ENCODE results near the gene RLF.
"Not testable (repeated sequence)": the region's sequence is repeated elsewhere in the genome, so short reads cannot be mapped to it uniquely, and the experiment has no call there.

RLF gene

DNA sequence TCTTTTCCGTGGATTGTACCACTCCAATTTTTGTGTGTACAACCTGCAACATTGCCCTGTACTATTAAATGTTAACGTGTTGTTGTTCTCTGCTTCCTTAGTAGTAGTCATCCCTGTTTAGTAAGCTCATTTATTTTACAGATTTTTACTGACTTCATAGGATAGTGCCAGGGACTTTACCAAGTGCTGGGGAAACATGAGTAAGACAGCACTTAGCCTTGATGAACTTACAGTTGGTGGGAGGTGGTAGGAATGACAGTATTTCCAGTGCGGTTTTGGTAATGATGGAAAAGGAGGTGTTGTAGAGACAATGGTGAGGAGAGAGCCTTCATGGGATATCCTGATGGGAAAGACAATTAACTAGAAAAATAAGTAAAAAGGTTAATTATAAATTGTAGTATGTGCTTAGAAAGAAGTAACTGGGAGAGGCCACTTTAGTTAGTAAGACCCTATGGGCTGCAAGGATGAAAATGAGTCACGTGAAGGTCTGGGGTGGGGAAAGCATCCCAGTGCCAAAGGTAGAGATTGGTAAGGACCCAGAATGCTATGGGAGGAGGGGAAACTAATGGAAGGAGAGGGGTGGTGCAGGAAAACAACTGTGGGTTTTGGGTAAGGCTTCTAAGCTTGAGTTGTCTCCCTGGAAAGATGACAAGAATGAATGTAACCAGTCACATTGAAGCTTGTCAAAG is 1.7 kb downstream of the RLF start:
- peak; percentile 42 to 75 for DNase-seq

DNA sequence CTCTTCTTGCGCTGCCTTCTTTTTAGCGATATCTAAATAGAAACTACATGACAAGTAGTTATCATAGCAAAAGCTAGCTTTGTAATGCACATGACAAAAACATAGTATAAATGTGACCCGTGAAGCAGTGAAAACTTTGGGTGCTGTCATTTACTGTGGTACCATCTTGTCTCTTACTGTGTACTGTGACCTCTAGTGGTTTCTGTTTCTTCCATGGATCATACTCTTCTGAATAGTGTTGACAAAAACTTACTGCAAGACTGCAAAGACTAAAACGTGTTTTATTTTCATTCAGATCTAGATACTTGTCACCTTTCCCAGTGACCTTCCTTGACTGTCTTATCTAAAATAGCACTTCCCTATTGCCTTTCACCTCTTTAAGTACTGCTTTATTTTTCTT is 6.1 kb downstream of the RLF start:
- no peak for DNase-seq

DNA sequence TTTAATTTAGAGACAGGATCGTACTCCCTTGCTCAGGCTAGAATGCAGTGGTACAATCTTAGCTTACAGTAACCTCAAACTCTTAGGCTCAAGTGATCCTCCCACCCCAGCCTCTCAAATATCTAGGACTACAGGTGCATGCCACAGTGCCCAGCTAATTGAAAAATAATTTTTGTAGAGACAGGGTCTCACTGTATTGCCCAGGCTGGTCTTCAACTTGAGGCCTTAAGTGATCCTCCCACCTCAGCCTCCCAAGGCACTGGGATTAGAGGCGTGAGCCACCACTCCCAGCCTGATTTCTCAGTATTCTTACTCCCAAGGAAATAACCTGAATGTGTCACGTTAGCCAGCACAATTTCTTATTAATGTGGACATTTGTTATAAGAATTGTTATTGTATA is 9.8 kb downstream of the RLF start:
- DNase-seq: no peak

DNA sequence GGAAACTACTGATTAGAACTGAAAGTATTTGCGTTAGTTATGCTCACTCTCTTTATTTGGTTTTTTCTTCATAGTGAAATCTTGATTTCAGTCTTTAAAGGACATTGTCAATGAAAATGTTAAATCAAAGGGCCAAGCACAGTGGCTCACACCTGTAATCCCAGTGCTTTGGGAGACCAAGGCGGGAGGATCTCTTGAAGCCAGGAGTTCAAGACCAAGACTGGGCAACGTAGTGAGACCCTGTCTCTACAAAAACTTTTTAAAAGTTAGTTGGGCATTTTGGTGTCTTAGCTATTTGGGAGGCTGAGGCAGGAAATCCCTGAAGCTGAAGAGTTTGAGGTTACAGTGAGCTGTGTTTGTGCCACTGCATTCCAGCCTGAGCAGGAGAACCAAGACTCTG is 13.6 kb downstream of the RLF start:
- DNase-seq: no peak

DNA sequence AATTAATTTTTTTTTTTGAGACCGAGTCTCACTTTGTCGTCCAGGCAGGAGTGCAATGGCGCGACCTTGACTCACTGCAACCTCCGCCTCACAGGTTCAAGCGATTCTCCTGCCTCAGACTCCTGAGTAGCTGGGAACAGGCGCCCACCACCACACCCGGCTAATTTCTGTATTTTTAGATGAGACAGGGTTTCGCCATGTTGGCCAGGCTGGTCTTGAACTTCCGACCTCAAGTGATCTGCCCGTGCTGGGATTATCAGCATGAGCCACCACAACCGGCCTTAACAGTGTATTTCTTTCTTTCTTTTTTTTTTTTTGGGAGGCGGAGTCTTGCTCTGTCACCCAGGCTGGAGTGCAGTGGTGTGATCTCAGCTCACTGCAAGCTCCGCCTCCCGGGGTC is 15.8 kb downstream of the RLF start:
- not testable (repeated sequence) for DNase-seq

DNA sequence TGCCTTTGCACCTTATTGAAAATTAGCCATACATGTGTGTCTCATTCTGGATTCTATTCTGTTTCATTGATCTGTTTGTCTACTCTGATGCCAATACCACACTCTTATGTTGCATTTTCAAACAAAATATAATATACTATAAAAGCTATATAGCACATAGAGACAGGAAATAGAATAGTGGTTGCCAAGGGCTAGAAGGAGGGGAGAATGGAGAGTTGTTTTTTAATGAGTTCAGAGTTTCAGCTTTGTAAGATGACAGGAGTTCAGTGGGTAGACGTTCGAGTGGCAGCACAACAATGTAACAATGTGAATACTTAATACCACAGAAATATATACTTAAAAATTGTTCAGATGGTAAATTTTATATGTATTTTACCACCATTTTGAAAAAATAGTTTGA is 17.0 kb downstream of the RLF start:
- no peak for DNase-seq

DNA sequence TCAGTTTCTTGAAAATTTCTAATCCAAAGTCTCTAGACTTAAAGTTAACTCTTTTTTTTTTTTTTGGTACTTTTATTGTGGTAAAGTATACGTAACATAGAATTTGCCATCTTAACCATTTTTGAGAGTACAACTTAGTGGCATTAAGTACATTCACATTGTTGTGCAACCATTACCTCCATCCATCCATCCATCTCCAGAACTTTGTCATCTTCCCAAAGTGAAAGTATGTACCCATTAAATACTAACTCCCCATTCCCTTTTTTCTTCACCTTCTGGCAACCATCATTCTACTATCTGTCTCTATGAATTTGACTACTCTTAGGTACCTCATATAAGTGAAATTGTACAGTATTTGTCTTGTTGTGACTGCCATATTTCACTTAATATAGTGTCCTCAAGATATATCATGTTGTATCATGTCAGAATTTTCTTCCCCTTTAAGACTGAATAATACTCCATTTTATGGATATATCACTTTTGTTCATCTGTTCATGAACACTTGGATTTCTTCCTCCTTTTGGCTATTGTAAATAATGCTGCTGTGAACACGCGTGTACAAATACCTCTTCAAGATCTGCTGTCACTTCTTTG is 18.4 kb downstream of the RLF start:
- DNase-seq: no peak

DNA sequence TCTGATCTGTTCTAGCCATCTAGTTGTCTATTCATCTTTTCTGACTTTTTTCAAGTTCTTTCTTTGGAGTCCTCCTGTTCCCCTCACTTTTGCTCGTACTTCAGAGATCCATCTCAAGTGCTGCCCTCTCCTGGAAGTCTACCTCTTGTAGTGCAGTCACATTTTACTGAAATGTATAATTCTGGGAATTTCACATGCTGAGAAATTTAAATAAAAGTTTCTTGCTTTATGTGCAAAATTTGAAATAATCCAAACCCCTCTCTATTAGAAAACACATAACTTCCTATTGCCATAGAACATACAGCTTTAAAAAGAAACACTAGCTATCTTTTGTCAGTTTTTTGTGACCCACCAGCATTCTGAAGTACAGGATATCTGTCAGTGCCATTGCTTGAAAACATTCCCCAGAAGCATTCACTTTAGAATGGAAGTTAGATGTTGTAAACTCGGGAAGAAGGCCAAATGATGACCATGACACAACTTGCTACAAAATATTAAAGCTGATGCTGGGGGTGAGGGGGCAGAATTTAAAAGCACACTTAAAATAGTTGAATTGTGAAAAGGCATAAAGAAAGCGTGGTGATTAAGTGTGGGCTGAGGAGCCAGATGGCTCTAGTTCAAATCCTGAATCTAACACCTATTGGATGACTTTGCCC is 22.0 kb downstream of the RLF start:
- peak; percentile 20 to 45 for DNase-seq

DNA sequence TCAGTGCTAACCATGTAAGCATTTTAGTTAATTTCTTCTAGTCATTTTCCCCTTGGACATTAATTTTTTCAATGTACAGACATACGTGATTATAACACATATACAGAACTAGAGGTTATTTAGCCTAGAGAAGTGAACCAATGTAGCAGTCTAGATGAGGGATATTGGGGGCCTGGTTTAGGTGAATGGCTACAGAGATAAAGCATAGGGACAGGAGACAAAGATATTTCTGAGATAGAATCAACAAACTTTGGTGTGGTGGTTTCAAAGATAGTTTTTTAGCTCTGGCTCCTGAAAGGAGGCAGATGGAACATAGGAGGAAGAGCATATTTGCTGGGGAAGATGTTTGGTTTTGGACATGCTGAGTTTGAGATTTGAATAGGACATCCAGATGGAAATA is 23.0 kb downstream of the RLF start:
- no peak for DNase-seq

DNA sequence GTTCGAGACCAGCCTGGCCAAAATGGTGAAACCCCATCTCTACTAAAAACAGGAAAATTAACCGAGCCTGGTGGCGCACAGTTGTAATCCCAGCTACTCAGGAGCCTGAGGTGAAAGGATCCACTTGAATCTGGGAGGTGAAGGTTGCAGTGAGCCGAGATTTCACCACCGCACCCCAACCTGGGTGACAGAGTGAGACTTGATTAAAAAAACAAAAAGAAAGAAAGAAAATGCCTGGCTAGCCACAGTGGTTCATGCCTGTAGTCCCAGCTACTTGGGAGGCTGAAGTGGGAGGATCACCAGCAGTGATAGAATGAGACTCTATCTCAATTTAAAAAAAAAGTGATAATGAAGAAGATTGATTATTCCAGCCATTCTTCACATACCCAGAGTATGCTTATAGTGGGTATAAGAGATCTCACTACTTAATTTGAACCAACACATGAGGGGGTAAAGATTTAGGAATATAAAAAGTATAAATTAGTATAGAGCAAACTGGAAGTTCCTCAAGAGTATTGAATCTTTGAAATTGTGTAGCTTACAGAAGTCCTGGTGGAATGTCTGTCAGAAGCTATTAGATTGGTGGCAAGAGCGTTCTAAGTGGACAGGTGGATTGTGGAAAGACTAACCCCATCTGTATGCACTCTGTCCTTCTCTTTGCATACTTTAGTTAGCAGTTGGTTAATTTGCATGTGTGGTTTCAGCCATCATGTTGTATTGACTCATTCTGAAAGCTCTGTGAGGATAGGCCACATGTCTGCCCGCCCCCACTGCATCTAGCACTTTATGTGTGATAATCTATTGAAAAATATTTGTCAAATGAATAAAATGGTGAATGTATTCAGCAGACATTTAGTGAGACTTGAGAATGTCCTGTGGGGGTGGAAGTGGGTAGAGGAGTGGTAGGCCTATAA is 25.0 kb downstream of the RLF start:
- peak; percentile 59 to 73 for DNase-seq

DNA sequence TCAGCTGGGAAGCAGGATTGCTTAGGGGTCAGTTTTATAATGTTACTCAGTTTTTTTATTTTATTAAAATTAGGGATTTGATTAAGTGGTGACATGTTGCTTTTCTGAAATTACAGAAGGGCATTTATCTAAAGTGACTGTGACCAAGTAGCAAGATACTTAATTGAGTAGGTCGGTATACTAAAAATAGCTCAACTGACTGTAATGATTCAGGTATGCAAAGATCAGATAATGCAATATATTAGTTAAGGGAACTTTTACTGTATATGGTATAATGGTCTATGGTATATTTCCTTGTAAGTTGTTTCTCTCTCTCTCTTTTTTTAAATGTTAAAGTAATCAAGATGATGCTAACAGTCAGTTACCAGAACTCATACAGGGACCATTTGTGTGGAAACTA is 26.2 kb downstream of the RLF start:
- DNase-seq: no peak

DNA sequence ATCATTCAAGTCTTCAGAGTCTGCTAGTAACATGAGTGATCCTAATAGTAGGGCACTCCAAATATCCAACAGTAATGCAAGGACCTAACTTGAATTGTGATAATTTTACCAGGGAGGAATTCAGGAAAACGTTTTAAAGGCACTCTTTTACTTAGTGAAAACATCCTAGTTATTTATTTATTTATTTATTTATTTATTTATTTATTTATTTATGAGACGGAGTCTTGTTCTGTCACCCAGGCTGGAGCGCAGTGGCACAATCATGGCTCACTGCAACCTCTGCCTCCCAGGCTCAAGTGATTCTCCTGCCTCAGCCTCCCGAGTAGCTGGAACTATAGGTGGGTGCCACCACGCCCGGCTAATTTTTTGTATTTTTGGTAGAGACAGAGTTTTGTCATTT is 33.5 kb downstream of the RLF start:
- DNase-seq: not testable (repeated sequence)

DNA sequence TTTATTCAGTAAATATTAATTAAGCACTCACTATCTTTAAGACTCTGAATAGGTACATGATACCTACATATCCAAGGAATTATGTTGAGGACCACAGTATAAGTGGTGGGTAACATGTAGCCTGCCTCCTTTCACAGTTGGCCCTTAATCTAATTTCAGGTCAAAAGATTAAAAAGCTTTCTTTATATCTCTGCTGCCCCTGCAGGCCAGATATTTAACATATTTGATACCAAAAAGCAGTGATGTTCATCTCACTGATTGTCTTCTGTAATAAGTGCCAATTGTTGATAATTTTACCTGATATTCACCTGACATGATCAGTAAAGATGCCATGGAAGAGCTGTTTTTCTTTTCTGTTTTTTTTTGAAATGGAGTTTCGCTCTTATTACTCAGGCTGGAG is 36.5 kb downstream of the RLF start:
- peak in 1 of 2 donors; percentile 13 for DNase-seq

DNA sequence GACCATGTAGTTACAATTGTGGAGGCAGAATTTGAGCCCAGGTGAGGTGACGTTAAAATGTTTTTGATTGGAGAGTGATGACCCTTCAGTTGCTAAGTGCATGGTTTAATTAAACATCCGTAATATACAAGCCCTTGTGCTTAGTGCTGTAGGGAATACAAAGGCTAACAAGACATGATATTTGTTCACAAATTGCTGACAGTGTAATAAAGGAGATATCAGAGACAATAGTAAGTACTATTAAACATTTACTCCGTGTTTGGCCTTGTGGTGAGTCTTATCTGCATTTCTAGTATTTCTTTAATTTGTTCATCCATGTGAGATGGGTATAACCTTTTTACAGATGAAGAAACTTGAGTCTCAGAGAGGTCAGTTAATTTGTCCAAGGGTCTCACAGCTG is 37.9 kb downstream of the RLF start:
- DNase-seq: no peak

DNA sequence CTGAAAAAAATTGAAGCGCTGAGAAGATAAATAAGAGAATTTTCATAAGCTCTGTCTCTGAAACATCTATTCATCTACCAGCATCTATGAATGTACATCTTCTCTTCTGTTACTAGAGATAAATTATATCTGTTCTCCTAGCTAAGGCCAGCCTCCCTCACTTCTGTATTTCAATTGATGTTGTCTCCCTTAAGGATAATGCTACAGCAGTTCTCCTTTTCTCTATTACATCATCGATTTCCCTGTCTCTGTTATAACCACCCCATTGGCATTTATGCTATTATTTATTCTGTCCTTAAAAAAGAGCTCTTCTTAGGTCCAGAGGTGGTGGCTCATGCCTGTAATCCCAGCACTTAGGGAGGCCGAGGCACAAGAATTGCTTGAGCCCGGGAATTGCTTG is 43.7 kb downstream of the RLF start:
- DNase-seq: peak; percentile 21 to 45

DNA sequence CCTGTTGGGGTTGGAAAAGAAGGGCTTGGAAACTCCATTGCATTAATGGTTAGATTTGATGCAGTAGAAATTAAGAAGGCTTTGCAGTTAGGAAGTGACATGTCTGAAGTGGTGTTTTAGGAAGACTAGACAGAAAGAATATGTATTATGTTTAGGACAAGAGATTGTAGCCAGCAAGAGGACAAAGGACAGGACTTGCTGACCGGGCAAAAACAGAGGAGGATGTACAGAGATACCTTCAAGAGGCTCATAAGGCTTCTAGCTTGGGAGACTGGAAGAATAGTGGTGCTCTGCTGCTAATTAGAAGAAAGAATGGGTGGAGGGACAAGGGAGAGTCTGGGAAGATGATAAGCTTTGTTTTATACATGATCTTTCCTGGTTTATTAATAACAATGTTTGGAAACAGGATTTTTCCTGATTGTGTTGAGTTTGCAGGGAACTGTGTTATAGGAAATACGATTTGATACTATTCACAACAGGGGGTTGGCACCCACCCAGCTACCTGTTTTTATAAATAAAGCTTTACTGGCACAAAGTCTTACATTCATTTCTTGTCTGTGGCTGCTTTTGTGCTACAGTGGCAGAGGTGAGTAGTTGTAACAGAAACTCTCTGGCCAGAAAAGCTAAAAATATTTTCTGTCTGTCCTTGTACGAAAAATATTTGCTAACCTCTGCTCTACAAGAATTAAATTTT is 49.5 kb downstream of the RLF start:
- no peak for DNase-seq

DNA sequence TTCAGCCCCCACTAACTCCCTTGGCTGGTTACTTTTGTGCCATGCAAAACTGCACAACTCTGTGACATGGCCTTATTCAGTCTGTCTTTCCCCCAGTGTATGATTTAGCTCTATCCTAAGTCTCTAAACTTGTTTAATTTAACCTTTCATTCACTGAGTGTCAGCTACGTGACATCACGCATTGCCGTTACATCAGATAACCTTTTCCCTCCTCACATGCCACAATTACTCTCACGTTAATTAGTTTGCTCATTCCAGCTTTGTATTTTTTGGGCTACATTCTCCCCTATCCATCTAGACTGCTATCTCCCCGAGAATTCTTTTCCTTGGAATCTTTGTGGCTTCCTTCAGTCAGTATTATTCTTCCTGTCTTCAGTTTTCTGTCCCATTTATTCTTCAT is 57.1 kb downstream of the RLF start:
- DNase-seq: no peak

DNA sequence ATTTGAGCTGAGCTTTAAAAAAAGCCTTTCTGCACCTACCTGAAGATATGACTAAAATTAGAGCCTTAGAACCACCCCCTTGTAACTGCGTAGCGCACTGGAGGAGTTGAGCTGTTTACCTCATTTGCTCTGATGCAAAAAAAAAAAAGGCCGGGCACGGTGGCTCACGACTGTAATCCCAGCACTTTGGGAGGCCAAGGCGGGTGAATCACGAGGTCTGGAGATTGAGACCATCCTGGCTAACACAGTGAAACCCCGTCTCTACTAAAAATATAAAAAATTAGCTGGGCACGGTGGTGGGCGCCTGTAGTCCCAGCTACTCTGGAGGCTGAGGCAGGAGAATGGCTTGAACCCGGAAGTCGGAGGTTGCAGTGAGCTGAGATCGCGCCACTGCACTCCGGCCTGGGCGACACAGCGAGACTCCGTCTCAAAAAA is 60.3 kb downstream of the RLF start:
- not testable (repeated sequence) for DNase-seq

DNA sequence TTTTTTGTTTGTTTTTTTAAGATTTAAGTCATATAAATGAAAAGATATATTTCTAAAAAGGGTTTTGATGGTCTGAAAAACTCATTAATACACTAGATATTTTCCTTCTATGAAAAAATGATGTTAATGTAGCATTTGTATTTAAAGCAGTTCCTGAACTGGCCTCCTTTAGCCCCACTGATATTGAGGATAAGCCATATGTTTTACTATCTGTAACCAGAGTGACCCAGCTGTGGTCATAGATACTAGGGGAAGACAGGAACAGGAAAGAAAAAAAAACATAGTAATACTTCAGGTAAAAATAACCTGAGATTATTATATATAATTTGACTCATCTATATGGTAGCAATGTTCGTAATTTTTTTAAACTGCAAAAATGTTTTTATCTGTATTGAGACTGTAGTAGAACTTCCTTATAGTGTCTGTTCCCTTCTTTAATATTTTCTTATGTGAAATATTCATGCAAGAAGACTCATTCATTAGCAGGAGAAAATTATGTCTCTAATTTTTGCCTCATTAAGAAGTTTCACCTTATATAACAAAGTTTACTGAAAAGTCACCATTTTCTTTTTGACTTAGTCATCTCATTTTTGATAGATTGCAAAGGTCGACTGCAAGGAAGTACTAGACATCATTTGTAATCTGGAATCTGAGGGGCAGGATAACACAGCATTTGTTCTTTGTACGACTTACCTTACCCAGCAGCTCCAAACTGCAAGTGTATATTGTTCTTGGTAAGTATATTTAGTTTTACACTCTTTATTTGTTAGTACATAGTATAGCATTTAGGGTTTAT is 61.0 kb downstream of the RLF start:
- DNase-seq: no peak

DNA sequence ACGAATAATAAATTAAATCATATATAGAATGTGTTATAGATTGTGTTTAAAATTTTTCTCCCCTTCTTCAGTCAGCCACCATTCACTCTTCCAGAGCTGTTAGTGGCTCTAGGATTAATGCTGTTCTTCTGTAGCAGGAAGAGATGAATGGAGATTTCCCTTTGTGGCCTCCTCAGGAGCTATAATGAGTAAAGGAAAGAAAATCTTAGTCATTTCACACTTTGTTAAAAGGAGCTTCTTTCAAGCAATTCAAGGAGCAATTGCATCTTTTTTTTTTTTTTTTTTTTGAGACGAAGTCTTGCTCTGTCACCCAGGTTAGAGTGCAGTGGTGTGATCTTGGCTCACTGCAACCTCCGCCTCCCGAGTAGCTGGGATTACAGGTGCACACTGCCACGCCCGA is 62.9 kb downstream of the RLF start:
- no peak for DNase-seq

DNA sequence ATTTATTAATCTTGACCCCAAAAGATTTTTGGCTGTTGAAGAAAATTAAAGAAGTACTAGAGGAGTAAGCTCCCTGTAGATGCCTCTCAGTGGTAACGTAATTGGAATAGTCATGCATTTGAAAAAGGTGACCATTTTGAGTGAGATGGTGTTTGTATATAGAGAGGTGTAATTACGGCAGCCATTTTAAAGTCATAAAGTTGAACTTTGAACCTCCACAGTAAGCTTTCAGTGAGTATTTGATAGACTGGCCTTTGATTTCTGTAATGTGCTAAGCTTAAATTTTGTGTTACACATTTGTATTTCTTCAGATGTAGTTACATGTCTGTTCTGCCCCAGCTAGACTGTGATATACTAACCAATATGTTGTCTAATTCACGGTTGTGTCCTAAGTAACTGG is 65.0 kb downstream of the RLF start:
- DNase-seq: no peak

DNA sequence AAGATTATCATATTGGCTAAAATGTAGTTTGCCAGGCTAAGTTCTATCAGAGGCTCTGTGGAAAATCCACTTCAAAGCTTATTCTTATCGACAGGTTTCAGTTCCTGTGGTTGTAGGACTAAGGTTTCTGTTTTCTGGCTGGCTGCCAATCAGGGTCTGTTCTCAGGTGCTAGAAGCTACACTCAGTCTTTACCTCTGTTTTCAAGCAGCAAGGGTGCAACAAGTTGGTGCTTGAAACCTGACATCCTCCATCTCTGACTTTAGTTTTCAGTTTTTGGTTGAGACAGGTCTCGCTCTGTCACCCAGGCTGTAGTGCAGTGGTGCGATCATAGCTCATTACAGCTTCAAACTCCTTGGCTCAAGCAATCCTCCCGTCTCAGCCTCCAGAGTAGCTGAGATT is 71.3 kb downstream of the RLF start:
- DNase-seq: no peak

Data from inflammatory macrophage treated with lipopolysaccharide for 1 hour (primary cell).